NCI-H2081 (cell line): ENCODE data around the gene MSS51.

Source experiments
- DNase-seq, 2 experiments: peaks; one replicate each; lab custom pipeline; 2025; lab: John Stamatoyannopoulos, UW

Gene MSS51

DNA sequence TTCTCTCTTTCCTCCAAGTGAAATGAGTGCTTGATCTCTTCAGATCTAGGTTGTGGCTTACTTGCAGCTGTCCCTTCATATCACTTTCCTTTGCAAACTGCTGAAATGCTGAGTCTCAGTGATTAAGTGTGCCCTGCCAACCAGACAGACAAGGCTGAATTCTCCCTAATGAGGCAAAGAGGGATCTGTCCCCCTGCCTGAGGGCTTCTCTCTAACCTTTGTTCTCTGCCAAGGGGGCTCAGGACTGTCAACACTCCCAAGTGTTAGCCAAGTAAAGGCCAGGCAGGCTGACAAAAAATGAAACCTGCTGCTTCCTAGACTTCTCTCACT lies at the start of gene MSS51:
TSS of gene MSS51 (minus strand) at position 24 of the 330 bp plus-strand sequence. CDS start 5,277 bp downstream, outside the sequence.
- peak in 1 of 2 experiments; percentile 32 for DNase-seq

DNA sequence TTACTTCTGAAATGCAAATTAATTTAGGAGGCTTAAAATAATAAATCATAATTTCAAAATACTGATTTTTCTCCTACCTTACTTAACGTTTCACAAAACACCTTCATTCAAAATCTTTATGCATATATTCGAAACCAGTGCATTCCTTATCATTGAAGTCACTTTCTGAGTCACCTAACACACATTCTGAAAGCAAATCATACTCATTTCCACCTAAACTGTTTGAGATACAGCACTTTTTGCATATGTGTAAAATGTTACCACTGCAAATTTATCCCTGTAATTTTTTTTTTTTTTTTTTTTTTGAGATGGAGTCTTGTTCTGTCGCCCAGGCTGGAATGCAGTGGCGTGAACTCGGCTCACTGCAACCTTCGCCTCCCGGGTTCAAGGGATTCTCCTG lies 46.8 kb upstream of the MSS51 start:
- DNase-seq: no peak

DNA sequence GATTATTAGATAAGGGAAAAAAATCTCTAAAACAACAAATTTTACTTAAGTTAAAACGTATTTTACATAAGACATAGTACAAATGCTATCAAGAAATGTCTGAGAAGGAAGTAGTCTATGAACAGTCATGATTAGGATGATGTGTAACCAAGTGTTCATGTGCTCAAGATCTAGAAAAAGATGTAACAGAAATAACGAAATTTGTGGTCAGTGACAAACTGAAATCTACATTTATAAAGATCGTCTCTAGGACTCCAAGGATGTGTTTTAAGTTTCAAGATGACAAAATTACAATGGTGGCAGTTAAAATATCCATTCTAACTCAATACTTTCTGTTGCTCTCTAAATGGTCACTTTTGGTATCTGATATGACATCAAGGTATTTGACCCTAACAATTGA lies 45.3 kb upstream of the MSS51 start:
- no peak for DNase-seq

DNA sequence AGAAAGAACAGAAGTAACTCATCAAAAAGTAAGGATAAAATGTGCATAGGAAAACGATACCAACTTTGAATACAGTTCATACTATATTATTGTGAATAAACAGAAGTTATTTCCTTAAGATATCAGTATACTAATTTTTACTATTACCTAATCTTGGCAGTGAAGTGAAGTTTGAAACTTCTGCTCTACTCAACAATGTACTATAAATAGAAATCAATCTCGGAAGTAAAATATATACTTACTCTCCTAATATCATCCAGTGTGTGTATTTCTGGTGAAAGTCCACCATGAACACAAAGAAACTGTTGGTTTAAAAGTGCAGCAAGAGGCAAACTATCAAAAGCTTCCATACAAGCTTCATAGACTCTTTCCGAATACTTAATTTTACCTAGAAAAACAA lies 37.9 kb upstream of the MSS51 start:
- DNase-seq: no peak

DNA sequence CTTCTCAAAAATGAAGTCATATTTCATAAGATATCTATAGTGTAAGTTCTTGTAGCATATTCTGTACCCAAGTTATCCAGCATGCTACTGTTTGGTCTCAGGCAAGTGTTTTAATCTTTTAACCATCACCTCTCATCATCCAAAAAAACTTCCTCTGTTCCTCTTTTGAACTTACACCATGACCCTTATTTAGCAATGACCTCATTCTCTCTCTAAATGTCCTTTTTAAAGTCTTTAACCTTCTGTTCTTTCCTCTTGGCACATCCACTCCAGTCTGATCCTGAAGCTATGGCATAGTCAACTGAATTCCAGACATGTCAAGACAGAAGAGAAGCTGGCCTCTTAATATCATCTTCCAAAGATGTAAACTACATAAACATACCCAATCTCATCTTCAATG lies 36.2 kb upstream of the MSS51 start:
- DNase-seq: no peak

DNA sequence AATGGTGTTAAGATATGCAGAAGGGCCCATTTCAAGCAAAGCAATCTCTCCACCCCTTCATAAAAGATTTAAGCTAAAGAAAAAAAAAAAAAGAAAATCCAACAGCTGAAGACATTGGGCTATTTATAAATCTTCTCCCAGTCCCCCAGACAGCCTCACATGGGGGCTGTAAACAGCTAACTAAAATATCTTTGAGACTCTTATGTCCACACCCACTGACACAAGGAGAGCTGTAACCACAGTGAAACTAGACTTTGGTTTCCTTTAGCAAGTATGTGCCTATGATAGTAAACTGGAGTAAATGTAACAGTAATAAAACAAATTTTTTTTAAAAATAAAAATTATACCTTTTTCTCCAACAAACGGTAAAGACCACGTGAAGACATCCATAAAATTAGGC lies 33.8 kb upstream of the MSS51 start:
- no peak for DNase-seq

DNA sequence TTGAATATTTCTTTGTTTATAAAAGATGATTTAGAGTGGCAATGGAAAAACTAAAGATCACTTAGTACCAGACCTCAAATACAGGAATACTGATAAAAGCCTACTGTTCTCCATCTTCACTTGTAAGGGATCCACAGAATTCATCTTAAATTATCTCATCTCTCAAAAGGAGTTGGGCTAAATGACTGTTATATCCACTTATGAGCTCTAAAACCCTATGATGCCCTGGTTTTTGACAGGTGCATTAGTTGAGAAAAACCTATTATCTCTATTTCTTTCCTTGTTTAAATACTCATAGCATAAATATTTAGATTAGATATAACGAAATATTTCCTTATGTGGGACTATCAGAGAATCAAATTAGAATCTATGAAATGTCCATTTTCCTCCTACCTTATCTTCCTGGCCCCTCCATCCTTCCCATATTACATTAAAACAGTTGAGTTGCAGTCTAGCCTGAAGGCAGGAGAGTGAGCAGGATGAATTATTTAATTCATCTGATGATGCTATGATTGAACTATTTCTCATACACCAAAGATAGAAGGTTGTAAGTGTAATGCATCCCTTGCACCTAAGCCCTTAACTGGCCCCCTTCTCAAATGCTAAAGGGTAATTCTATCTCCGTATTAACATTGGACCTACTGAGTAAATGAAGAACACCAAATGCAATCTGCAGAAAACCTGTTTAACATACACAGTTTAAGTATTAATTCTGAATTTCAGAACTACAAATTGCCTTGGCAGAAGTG lies 32.8 kb upstream of the MSS51 start:
- DNase-seq: no peak

DNA sequence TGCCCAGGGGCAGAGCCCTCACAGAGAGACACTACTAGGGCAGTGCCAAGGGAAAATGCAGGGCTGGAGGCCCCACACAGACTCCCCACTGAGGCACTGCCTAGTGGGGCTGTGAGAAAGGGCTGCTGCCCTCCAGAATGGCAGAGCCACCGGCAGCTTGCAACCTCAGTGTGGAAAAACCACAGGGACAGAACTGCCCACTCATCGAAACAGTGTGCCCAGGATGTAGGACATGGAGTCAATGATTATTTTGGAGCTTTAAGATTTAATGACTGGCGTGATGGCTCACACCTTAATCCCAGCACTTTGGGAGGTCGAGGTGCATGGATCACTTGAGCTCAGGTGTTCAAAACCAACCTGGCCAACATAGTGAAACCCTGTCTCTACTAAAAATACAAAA lies 27.5 kb upstream of the MSS51 start:
- DNase-seq: no peak

DNA sequence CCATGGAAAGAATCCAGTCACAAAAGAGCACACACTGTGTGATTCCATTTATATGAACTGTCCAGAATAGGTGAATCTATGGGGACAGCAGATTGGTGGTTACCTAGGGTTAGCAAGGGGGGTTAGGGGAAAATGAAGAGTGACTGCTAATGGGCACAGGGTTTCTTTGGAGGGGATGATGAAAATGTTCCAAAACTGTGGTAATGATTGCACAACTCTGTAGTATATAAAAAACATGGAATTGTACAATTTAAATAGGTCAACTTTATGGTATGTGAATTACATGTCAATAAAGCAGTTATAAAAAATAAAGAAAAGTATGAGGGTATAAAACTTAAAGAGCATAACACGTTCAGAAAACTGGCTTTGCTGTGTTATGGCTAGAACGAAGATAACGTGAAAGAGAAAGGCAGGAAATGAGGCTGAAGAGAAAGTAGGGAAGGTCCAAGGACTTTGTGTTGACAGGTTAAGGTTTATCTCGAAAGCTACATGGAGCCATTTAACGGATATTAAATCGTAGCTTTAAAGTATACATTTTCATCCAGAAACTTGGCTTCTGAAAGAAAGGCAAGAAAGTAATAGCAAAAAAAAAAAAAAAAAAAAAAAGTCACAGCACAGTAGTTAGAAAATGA lies 26.4 kb upstream of the MSS51 start:
- no peak for DNase-seq

DNA sequence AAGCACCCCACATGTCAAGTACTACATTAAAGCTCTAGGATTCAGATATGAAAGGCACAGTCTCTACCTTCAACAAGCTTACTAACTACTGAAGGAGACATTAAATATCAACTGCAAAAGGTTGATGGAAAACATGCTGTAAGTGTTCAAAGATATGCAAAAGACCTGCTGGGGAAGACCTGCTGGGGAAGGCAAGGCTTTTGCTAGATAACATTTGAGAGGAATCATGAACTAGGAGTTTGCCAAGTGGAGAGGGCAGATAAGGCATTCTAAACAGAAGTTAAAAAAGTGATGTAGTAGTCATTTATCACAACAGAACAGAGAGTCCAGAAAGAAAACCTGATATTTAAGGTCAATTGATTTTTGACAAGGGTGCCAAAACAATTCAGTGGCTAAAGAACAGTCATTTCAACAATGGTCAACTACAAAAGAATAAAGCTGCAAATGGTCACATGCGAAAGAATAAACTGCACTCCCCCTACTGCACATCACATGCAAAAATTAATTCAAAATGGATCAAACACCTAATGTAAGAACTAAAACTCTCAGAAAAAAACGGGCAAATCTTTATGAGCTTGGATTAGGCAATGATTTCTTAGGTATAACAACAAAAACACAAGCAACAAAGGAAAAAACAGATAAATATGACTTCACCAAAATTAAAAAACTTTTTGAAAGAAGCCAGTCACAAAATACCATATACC lies 23.0 kb upstream of the MSS51 start:
- no peak for DNase-seq

DNA sequence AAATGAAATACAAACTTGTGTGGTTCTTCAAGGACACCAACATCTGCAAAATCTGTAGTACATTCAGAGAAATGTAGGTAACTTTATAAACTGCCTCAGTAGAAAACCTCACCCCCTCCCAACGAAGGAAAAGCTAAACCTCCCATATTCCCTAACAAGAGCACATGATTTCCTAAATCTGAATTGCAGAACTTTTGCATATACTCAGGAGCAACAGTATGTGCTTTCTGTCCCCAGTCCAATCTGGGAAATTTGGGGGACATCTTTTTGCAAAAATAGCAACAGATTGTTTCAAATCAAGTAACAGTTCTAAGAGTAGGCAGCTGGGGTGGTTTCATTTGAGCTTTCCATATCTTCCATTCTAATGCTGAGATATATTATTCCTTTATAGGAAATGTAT lies 15.8 kb upstream of the MSS51 start:
- DNase-seq: no peak

DNA sequence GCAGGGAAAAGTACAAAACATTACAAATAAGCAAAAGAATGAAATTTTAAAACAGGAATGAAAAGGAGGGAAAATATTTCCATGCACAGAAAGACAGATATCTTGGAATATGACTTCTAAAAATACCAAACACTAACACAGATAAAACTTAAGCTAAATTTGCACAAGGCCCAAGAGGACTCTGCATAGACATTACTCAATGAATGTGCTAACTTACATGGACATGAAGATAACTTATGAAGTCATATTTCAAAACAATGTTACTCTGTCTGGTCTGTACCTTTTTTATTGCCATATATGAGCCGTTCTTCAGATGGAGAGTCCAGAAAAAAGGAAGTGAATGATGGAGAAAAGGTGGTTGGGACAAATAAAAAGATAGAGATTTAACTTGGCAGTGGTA lies 15.0 kb upstream of the MSS51 start:
- no peak for DNase-seq

DNA sequence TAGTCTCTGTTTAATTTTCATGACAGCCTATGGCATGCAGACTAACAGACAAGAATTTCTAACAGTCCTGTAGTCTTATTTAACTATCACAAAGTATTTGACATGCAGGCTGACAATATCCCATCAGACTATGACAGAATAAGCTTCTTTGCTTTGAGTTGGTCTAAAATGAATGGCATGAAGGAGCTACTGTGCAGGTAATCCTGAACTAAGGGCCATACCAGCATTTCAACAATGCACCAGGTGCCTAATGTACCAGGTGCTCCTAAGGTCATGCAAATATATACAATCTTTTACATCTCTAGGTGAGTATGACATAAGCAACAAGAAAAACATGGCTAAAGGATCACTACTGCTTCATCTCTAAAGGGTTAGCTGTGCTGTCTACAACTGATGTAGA lies 13.6 kb upstream of the MSS51 start:
- no peak for DNase-seq

DNA sequence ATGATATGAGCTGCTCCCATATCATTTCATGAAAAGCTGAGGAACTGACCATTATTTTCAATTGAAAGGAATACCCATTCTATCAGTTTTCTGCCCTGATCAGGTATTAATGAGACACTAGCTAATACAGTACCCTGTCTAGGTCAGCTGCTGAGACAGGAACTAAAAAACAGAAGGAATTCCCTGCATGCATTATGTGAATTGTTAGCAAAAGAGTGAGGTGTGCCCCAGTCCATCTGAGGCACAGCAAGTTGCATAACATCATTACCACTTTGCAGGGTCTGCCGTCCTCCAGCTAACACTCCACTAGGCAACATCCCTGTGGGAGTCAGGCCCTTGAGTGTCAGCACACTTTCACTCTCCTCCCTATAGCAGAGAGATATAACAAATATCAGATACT lies 11.1 kb upstream of the MSS51 start:
- no peak for DNase-seq

DNA sequence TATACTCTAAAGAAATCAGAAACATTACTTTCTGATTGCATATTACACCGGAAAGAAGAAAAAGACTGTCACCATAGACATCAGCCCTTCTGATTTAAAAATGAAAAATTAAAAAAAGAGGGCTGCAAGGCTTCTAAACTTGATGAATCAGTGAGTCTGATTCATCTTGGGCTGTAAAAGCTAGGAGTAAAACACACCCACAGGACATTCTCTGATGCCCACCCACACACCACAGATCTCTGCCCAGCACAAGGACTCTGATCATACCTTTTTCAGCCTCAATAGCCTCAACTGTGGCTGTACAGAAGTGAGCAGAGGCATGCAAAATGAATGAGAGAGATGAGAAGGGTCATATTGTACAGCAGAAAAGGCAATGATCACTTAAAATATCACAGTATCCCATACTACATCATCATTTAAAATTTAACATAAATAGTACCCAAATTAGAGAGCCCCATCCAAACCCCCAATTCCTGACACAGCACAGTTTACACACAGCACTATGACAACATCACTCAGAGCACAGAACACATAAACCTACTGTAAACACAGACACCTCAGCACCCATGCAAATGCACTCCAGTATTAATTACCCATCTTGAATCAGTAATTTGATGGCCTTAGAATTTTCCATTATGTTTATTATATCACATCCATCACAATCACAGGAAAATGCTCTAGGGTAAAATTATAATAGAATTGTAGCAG lies 6.4 kb upstream of the MSS51 start:
- peak in 1 of 2 experiments; percentile 42 for DNase-seq

DNA sequence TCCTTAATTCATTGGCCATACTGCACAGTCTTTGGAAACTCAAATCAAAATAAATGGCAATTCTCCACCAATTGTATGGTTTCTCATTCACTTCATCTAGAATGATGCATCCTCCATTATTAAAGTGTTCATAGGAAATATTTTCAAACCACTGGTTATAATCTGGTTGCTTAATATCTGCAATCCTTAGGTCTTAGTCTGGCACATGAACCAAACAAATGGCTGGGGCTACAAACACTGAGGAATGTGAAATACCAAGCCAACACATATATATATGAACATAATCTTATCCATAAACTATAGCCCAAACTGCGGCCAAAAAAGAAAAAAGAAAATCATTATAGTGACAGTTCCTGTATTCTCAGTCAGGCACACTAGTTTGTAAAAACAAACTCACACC lies 5.7 kb upstream of the MSS51 start:
- DNase-seq: no peak

DNA sequence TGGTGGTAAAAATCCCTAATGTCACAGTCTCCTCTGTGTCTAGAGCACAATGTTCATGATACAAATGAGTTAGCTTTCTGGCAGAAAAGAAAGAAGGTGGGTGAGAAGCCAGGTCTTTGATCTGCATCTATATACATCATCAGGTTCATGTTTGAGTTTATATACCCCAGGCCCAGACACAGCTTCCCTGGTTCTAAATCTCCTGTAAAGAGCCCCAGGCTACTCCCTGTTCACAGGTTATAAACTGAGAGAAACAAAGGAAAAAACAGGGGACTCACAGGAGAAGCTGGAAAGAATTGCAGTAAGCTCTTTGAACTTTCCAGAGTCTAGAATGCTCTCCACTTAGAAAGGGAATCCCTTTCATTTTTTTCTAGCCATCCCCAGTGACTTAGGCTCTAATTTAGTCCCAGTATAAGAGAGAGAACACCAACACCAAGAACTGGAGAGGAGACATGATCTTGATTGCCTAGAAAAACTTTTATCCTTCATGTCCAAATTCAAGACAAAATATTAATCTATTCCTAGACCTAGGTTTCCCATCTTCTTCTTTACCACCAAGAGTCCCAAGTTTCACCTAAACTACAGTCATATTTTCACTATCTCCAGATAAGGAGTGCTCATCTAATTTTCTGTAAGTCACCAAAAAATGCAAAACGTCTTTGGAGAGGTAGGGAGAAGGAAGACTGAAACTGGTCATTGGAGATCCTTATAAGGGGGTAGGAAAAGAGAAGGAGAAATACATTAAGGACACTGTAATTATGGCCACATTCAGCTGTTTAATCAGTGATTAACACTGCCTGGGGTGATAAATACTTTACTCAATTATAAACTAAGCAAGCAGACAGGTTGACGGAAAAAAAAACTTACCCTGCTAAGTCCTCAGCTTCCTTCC lies 469 bp downstream of the MSS51 start:
- peak in 1 of 2 experiments; percentile 28 for DNase-seq

DNA sequence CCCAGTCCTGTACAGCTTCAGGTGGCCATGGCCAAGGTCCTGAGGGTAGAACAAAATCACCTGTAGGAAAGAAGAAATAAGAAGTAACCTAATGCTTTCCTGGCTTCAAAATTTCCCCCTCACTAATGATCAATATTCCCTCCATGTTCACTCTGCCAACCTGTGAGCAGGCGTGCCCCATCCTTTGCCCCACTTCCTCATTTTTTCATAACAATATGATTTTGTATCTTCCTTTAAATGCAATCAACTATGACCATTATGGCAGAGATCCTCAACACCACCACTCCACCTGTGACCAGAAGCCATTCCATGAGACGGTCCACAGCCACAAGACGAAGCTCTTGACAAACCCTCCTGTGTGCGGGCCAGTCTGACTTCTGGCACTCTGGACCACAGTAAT lies 7.0 kb downstream of the MSS51 start:
- DNase-seq: no peak

DNA sequence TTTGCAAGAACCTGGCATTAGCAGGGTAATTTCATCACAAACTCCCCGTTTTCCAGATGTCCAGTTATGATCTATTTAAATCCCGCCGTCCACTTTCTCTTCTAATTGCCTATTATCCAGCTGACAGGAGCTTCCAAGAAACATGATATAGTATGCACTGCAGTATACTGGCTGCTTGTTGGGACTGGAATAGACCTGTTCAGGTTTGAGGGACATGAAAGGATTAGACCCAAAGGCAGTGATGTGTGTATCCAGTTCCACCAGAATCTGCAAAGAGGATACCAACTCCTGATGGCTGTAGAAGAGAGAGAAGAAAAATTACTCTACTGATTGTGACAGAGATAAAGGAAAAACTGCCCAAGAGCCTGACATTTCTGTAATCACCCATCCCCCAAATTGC lies 8.9 kb downstream of the MSS51 start:
- DNase-seq: no peak

DNA sequence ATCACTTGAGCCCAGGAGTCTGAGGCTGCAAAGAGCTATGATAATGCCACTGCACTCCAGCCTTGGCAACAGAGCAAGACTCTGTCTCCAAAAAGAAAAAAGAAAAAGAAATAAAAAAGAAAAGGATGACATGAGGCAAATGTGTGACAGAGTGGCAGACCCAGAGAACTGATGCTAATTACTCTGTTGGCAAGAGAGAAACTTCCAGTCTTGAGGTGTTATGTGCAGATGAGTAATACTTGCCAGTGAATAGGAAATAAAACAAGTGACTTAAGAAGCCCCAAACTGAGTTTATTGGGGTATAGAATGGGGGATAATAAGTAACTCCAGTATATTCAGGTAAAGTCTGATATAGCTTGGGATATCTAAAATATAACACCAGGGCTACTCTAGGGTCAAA lies 10.1 kb downstream of the MSS51 start:
- DNase-seq: no peak

DNA sequence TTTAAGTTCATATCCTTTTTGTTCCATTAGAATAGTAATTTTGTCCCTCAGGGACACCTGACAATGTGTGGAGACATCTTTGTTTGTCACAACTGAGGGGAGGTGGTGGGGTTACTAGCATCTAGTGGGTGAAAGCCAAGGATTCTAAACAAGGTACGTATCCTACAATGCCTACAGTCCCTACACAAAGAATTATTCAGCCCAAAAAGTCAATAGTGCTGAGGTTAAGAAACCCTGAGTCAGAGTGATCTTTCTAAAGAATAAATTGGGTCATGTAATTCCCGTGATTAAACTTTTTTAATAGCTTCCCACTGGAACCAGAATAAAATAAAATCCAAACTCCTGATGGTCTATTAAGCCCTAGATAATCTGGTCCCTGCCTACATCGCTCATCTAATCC lies 16.8 kb downstream of the MSS51 start:
- DNase-seq: no peak
